HCT116 (cell line): Measurements from ENCODE around the gene FAM184A. TPM values are rescaled to one million over a fixed set of nuclear protein-coding genes. Genes with fewer than 3 reads are reported as not detected.

ENCODE experiments used
- ATAC-seq: fragments of 200-7000 bp; cut with Tn5 transposase; 2 replicates; pipeline ENCODE4 v1.9.1; 2020; ENCODE audit warnings: mild to moderate bottlenecking, moderate library complexity
- BruUV-seq: library from RNA; stranded (reverse); fragments of 400-500 nt; replicated peaks from 2 replicates; lab custom pipeline; 2021; lab: Mats Ljungman, UMichigan
- CTCF ChIA-PET: fragments of 300-600 bp; sonication (Branson Sonifier 250); formaldehyde crosslinking; loops from one replicate; lab custom pipeline; 2021; ENCODE audit warnings: antibody characterized with exemption; lab: Charles Lee
- POLR2A ChIA-PET: fragments of 300-600, 350-600 bp; sonication (Branson Sonifier 250); formaldehyde crosslinking; loops from one replicate; lab custom pipeline; 2021; ENCODE audit warnings: antibody characterized with exemption; lab: Charles Lee
- RAD21 ChIA-PET, 2 experiments: fragments of 300-600 bp; sonication (Branson Sonifier 250); formaldehyde crosslinking; loops; one replicate each; lab custom pipeline; 2023; ENCODE audit warnings: low total read pairs in 2 of 2; ENCODE audit not compliant: uncharacterized antibody in 2 of 2, unreplicated experiment in 2 of 2, low non-redundant PET in 1 of 2; lab: Charles Lee
- DNase-seq: peaks from one replicate; pipeline ENCODE4 v3.0.0-alpha.2; 2010; ENCODE audit warnings: low read depth, low spot score
- H2AFZ ChIP-seq: fragments of 200-600 bp; shearing (Covaris generic), sonication (generic); 2 replicates; pipeline ENCODE4 v1.6.1; 2017; ENCODE audit warnings: low read depth, mixed run types, mixed read lengths, antibody characterized with exemption, low read length; ENCODE audit not compliant: poor library complexity, severe bottlenecking
- H3K27ac ChIP-seq: 2 replicates; pipeline ENCODE4 v1.5.1; 2012; ENCODE audit warnings: low read depth, low read length
- H3K27me3 ChIP-seq: fragments of 200-600 bp; sonication (generic); 2 replicates; pipeline ENCODE4 v1.6.1; 2016; ENCODE audit warnings: mixed run types, low read length, mixed read lengths; ENCODE audit not compliant: insufficient read depth
- H3K36me3 ChIP-seq, 2 experiments: fragments of 200-500 bp in 1 of 2; fragments of 200-600 bp in 1 of 2; sonication (Bioruptor generic) in 1 of 2; sonication (generic) in 1 of 2; 2 replicates each; pipeline versions ENCODE4 v1.5.1 to v1.6.1; 2014 to 2016; ENCODE audit warnings: low read length in 2 of 2, inconsistent platforms in 1 of 2, mixed read lengths in 1 of 2, mixed run types in 1 of 2; ENCODE audit not compliant: insufficient read depth in 2 of 2, control insufficient read depth in 1 of 2
- H3K4me1 ChIP-seq, 2 experiments: fragments of 200-600 bp in 1 of 2; sonication (generic) in 1 of 2; 2 replicates each; pipeline versions ENCODE4 v1.5.1 to v1.6.1; 2012 to 2017; ENCODE audit warnings: low read length in 2 of 2, inconsistent platforms in 1 of 2, mild to moderate bottlenecking in 1 of 2, mixed read lengths in 1 of 2, mixed run types in 1 of 2, moderate library complexity in 1 of 2; ENCODE audit not compliant: insufficient read depth in 2 of 2, control insufficient read depth in 1 of 2
- H3K4me2 ChIP-seq: fragments of 200-600 bp; sonication (generic); 2 replicates; pipeline ENCODE4 v1.6.1; 2017; ENCODE audit warnings: mixed run types, low read length, mixed read lengths
- H3K4me3 ChIP-seq, 2 experiments: fragments of 200-600 bp in 1 of 2; sonication (generic) in 1 of 2; replicated peaks in 1 of 2; 2 replicates each; pipeline ENCODE4 v1.5.1; 2011 to 2016; ENCODE audit warnings: low read length in 2 of 2, control low read depth in 1 of 2, low read depth in 1 of 2, mild to moderate bottlenecking in 1 of 2, mixed read lengths in 1 of 2, mixed run types in 1 of 2
- H3K79me2 ChIP-seq: fragments of 200-600 bp; sonication (generic); 2 replicates; pipeline ENCODE4 v1.6.1; 2017; ENCODE audit warnings: mild to moderate bottlenecking, mixed run types, low read length, moderate library complexity, mixed read lengths; ENCODE audit not compliant: insufficient read depth
- H3K9ac ChIP-seq: fragments of 200-600 bp; sonication (generic); 2 replicates; pipeline ENCODE4 v1.6.1; 2016; ENCODE audit warnings: low read length, mixed read lengths
- H3K9me2 ChIP-seq: fragments of 200-600 bp; sonication (generic), shearing (Covaris generic); 2 replicates; pipeline ENCODE4 v1.6.1; 2017; ENCODE audit warnings: mixed run types, mild to moderate bottlenecking, moderate library complexity; ENCODE audit not compliant: insufficient read depth
- H3K9me3 ChIP-seq, 2 experiments: fragments of 200-500 bp in 1 of 2; fragments of 200-600 bp in 1 of 2; sonication (Bioruptor generic) in 1 of 2; sonication (generic) in 1 of 2; 2 replicates each; pipeline ENCODE4 v1.6.1; 2014 to 2017; ENCODE audit warnings: low read length in 2 of 2, mixed read lengths in 2 of 2, inconsistent platforms in 1 of 2, low read depth in 1 of 2, mild to moderate bottlenecking in 1 of 2, mixed run types in 1 of 2, moderate library complexity in 1 of 2; ENCODE audit not compliant: control insufficient read depth in 1 of 2, insufficient read depth in 1 of 2
- H4K20me1 ChIP-seq: fragments of 200-600 bp; sonication (generic), shearing (Covaris generic); 2 replicates; pipeline ENCODE4 v1.6.1; 2017; ENCODE audit warnings: mixed run types, mild to moderate bottlenecking, moderate library complexity; ENCODE audit not compliant: insufficient read depth
- ATF3 ChIP-seq: IDR thresholded peaks from 2 replicates; pipeline ENCODE4 v1.6.1; 2012
- CBX3 ChIP-seq: IDR thresholded peaks from 2 replicates; pipeline ENCODE4 v1.6.1; 2012; ENCODE audit warnings: low read depth
- CEBPB ChIP-seq: IDR thresholded peaks from 2 replicates; pipeline ENCODE4 v1.6.1; 2012; ENCODE audit warnings: low read depth
- EGR1 ChIP-seq: IDR thresholded peaks from 2 replicates; pipeline ENCODE4 v1.6.1; 2012; ENCODE audit warnings: low read depth
- ELF1 ChIP-seq: IDR thresholded peaks from 2 replicates; pipeline ENCODE4 v1.6.1; 2012; ENCODE audit warnings: low read depth, borderline replicate concordance
- EZH2 ChIP-seq: fragments of 200-600 bp; sonication (generic); IDR thresholded peaks from 2 replicates; pipeline ENCODE4 v1.6.1; 2017; ENCODE audit warnings: antibody characterized with exemption, mixed run types
- FOSL1 ChIP-seq: IDR thresholded peaks from 2 replicates; pipeline ENCODE4 v1.6.1; 2012; ENCODE audit warnings: low read depth
- MAX ChIP-seq: IDR thresholded peaks from 2 replicates; pipeline ENCODE4 v1.6.1; 2012
- RAD21 ChIP-seq: IDR thresholded peaks from 2 replicates; pipeline ENCODE4 v1.6.1; 2012; ENCODE audit warnings: low read depth, mild to moderate bottlenecking
- SIN3A ChIP-seq: IDR thresholded peaks from 2 replicates; pipeline ENCODE4 v1.6.1; 2012; ENCODE audit warnings: low read depth
- SRF ChIP-seq: IDR thresholded peaks from 2 replicates; pipeline ENCODE4 v1.6.1; 2012; ENCODE audit warnings: low read depth
- YY1 ChIP-seq: IDR thresholded peaks from 2 replicates; pipeline ENCODE4 v1.6.1; 2011; ENCODE audit warnings: low read length, low read depth, moderate library complexity, mild to moderate bottlenecking; ENCODE audit not compliant: insufficient replicate concordance; ENCODE audit errors: extremely low read depth
- ZNF274 ChIP-seq: fragments of 200-500 bp; sonication (Bioruptor generic); IDR thresholded peaks from 2 replicates; pipeline ENCODE4 v1.6.1; 2014; ENCODE audit warnings: mild to moderate bottlenecking, low read depth, low read length, inconsistent platforms
- intact Hi-C: fragments of 100-400 bp; cut with micrococcal nuclease; formaldehyde crosslinking; loops from 2 replicates; pipeline ENCODE4 v1.10.0; 2022
- total RNA-seq: library from RNA; stranded (reverse); gene quantifications from one replicate; pipeline ENCODE4 v1.2.1, GENCODE V29; 2021; ENCODE audit not compliant: unreplicated experiment
- TF ChIP-seq, protein P1 (sequence below), 3 experiments: fragments of 200-600 bp in 1 of 3; sonication (generic) in 1 of 3; IDR thresholded peaks in 2 of 3; conservative IDR thresholded peaks in 1 of 3; 2 replicates each; pipeline ENCODE4 v1.5.1; 2012 to 2017; ENCODE audit warnings: low read depth in 2 of 3, low read length in 2 of 3, antibody characterized with exemption in 1 of 3, borderline replicate concordance in 1 of 3, control low read depth in 1 of 3, mild to moderate bottlenecking in 1 of 3, mixed read lengths in 1 of 3, mixed run types in 1 of 3, moderate library complexity in 1 of 3; ENCODE audit not compliant: insufficient read depth in 1 of 3
- TF ChIP-seq, protein P2 (sequence below): IDR thresholded peaks from 2 replicates; pipeline ENCODE4 v1.6.1; 2011; ENCODE audit warnings: mild to moderate bottlenecking, low read length, moderate library complexity; ENCODE audit not compliant: insufficient replicate concordance; ENCODE audit errors: extremely low read depth
- TF ChIP-seq, protein P3 (sequence below): IDR thresholded peaks from 2 replicates; pipeline ENCODE4 v1.6.1; 2012; ENCODE audit warnings: low read depth

Gene FAM184A
- total RNA-seq, 1 experiment from 2014 or later = 2.4 TPM

DNA sequence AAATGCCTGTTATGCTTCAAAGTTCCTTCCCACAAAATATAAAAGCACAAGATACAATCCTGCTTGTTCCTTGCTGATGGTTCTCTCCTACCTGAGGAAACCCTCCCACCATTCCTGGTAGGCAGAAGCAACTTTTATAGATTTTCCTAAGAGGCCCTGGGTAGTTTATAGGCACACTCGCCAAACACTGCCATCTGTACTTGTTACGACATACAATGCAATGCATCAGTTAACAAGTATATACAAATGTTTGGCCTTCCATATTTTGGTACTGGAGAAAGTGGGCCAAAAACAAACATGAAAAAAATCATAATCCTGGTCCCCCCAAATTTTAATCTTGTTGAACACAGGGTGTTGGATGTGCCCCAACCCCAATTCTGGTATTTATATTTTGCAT, 160.1 kb downstream of the FAM184A start:
- Histone ChIP-seq H4K20me1 (no peaks in the 10 kb centered on the region), H3K79me2 (no peaks in the 10 kb centered on the region), H3K27ac (no peak overlapping the region), H3K9me2 (no peaks in the 10 kb centered on the region), H3K27me3 (no peaks in the 10 kb centered on the region), H2AFZ (no peak overlapping the region), H3K36me3 (peaks cover 15 to 24% of the 10 kb centered on the region in 2 experiments; a peak in 2 of 4 replicates), H3K4me1 (no peaks in the 10 kb centered on the region), H3K4me3 (no peak overlapping the region), H3K9me3 (no peaks in the 10 kb centered on the region), H3K9ac (no peak overlapping the region), H3K4me2 (no peak overlapping the region)
- DNase-seq = no peak
- RAD21 ChIA-PET = no interaction called here
- POLR2A ChIA-PET = no interaction called here
- intact Hi-C loops = no loop called here
- ATAC-seq = no peak
- BruUV-seq = no TSS peak
- TF ChIP-seq EZH2 = no peak
- no peak for TF ChIP-seq YY1
- no peak for TF ChIP-seq MAX
- no peak for TF ChIP-seq FOSL1
- no peak for TF ChIP-seq SRF
- TF ChIP-seq, protein P1, sequence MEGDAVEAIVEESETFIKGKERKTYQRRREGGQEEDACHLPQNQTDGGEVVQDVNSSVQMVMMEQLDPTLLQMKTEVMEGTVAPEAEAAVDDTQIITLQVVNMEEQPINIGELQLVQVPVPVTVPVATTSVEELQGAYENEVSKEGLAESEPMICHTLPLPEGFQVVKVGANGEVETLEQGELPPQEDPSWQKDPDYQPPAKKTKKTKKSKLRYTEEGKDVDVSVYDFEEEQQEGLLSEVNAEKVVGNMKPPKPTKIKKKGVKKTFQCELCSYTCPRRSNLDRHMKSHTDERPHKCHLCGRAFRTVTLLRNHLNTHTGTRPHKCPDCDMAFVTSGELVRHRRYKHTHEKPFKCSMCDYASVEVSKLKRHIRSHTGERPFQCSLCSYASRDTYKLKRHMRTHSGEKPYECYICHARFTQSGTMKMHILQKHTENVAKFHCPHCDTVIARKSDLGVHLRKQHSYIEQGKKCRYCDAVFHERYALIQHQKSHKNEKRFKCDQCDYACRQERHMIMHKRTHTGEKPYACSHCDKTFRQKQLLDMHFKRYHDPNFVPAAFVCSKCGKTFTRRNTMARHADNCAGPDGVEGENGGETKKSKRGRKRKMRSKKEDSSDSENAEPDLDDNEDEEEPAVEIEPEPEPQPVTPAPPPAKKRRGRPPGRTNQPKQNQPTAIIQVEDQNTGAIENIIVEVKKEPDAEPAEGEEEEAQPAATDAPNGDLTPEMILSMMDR (IDR thresholded peaks at IDR 0.05 in 2 of 3, conservative IDR thresholded peaks at IDR 0.05 in 1 of 3; ENCODE audit: borderline replicate concordance in 1 of 3, insufficient read depth in 1 of 3, low read depth in 2 of 3, low read length in 2 of 3) = no peak
- no peak for TF ChIP-seq CEBPB
- no peak for TF ChIP-seq SIN3A
- TF ChIP-seq ZNF274 = no peak
- TF ChIP-seq, protein P2, sequence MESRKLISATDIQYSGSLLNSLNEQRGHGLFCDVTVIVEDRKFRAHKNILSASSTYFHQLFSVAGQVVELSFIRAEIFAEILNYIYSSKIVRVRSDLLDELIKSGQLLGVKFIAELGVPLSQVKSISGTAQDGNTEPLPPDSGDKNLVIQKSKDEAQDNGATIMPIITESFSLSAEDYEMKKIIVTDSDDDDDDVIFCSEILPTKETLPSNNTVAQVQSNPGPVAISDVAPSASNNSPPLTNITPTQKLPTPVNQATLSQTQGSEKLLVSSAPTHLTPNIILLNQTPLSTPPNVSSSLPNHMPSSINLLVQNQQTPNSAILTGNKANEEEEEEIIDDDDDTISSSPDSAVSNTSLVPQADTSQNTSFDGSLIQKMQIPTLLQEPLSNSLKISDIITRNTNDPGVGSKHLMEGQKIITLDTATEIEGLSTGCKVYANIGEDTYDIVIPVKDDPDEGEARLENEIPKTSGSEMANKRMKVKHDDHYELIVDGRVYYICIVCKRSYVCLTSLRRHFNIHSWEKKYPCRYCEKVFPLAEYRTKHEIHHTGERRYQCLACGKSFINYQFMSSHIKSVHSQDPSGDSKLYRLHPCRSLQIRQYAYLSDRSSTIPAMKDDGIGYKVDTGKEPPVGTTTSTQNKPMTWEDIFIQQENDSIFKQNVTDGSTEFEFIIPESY = no peak
- no peak for TF ChIP-seq RAD21
- TF ChIP-seq, protein P3, sequence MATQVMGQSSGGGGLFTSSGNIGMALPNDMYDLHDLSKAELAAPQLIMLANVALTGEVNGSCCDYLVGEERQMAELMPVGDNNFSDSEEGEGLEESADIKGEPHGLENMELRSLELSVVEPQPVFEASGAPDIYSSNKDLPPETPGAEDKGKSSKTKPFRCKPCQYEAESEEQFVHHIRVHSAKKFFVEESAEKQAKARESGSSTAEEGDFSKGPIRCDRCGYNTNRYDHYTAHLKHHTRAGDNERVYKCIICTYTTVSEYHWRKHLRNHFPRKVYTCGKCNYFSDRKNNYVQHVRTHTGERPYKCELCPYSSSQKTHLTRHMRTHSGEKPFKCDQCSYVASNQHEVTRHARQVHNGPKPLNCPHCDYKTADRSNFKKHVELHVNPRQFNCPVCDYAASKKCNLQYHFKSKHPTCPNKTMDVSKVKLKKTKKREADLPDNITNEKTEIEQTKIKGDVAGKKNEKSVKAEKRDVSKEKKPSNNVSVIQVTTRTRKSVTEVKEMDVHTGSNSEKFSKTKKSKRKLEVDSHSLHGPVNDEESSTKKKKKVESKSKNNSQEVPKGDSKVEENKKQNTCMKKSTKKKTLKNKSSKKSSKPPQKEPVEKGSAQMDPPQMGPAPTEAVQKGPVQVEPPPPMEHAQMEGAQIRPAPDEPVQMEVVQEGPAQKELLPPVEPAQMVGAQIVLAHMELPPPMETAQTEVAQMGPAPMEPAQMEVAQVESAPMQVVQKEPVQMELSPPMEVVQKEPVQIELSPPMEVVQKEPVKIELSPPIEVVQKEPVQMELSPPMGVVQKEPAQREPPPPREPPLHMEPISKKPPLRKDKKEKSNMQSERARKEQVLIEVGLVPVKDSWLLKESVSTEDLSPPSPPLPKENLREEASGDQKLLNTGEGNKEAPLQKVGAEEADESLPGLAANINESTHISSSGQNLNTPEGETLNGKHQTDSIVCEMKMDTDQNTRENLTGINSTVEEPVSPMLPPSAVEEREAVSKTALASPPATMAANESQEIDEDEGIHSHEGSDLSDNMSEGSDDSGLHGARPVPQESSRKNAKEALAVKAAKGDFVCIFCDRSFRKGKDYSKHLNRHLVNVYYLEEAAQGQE = no peak
- TF ChIP-seq ATF3 = no peak
- no peak for TF ChIP-seq EGR1
- no peak for TF ChIP-seq CBX3
- no peak for TF ChIP-seq ELF1
- CTCF ChIA-PET = no interaction called here
